SH-SY5Y (cell line): ENCODE data around the gene U2AF1L4.

Source experiments
- GATA2 ChIP-seq: IDR thresholded peaks from 2 replicates; pipeline ENCODE4 v1.6.1; 2011; ENCODE audit warnings: mild to moderate bottlenecking, low read depth, low read length
- GATA3 ChIP-seq: IDR thresholded peaks from 2 replicates; pipeline ENCODE4 v1.6.1; 2011; ENCODE audit warnings: low read depth, mild to moderate bottlenecking, low read length, moderate library complexity

DNA sequence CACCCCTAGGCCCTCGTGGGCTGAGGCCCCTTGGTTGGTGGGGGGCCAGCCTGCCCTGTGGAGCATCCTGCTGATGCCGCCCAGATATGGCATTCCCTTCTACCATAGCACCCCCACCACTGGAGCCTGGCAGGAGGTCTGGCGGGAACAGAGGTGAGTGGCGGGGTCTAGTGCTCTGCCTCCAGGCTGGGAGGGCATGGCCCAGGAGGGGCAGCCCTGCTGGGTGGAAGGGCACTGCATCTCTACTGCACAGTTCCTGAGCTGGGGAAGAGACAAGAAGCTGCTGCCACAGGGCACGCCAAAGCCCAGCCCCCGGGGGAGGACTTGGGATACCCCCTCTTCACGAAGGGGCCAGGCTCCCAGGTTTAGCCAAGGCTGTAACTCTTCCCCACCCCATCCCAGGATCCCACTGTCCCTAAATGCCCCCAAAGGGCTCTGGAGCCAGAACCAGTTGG is 29.8 kb downstream of the U2AF1L4 start:
- TF ChIP-seq GATA2 (no peak), GATA3 (no peak)
